ENCODE measurements around the gene MEGF11. TPM values are rescaled to one million over a fixed set of nuclear protein-coding genes. Genes with fewer than 3 reads are reported as not detected.
"Not testable (repeated sequence)": the region's sequence is repeated elsewhere in the genome, so short reads cannot be mapped to it uniquely, and the experiment has no call there.

Gene MEGF11
- total RNA-seq, 2 experiments from 2014 or later, result not detected

GRCh38 chr15:65871886-65872285 is 381.7 kb downstream of the MEGF11 start:
- H3K36me3 Mint-ChIP-seq; H3K9me3 Mint-ChIP-seq (ENCODE audit: low read depth); H3K27ac Mint-ChIP-seq; H3K4me3 Mint-ChIP-seq; H3K27me3 Mint-ChIP-seq; CTCF ChIA-PET; ATAC-seq; DNase-seq: not testable (repeated sequence)
- H3K4me1 Mint-ChIP-seq, result peaks cover 33% of the 10 kb centered on the region

- H3K27me3 Mint-ChIP-seq, result no peaks in the 10 kb centered on the region
- peaks cover 33% of the 10 kb centered on the region for H3K4me1 Mint-ChIP-seq
- H3K9me3 Mint-ChIP-seq (ENCODE audit: low read depth), result no peaks in the 10 kb centered on the region
- peak overlapping the region; percentile 99 for H3K27ac Mint-ChIP-seq
- CTCF ChIA-PET, result interaction anchor here (1.0 to 2.7 kb wide), 5 partner anchors 8 to 202 kb away, joined by 3 to 12 read pairs (median 5); no protein-coding TSS in a partner anchor
- peaks cover 9% of the 10 kb centered on the region for H3K36me3 Mint-ChIP-seq
- no peak for DNase-seq
- peak overlapping the region; percentile 98 for H3K4me3 Mint-ChIP-seq
- peak; percentile 6 for ATAC-seq
Measured at GRCh38 chr15:65870889-65871533, 382.5 kb downstream of the MEGF11 start.

GRCh38 chr15:65869954-65870871 is 383.3 kb downstream of the MEGF11 start:
- DNase-seq, result peak; percentile 63
- CTCF ChIA-PET, result interaction anchor here (0.6 to 2.7 kb wide), 14 partner anchors 8 to 629 kb away, joined by 3 to 20 read pairs (median 4); partner anchors contain the start of gene INTS14
- H3K27me3 Mint-ChIP-seq, result no peaks in the 10 kb centered on the region
- no peak for ATAC-seq
- no peaks in the 10 kb centered on the region for H3K9me3 Mint-ChIP-seq (ENCODE audit: low read depth)
- peak overlapping the region; percentile 98 for H3K4me3 Mint-ChIP-seq
- peak overlapping the region; percentile 99 for H3K27ac Mint-ChIP-seq
- H3K4me1 Mint-ChIP-seq, result peaks cover 29% of the 10 kb centered on the region
- peaks cover 7% of the 10 kb centered on the region for H3K36me3 Mint-ChIP-seq

GRCh38 chr15:65869126-65869953 is 384.2 kb downstream of the MEGF11 start, which contains the start of gene RAB11A:
RAB11A (plus strand) TSS chr15:65869491; CDS start chr15:65869586, 95 bp downstream.
- H3K27me3 Mint-ChIP-seq, result no peaks in the 10 kb centered on the region
- H3K4me3 Mint-ChIP-seq, result peak within 1 kb of the TSS; percentile 98
- peak within 1 kb of the TSS; percentile 99 for H3K27ac Mint-ChIP-seq
- H3K9me3 Mint-ChIP-seq (ENCODE audit: low read depth), result no peaks in the 10 kb centered on the region
- H3K36me3 Mint-ChIP-seq, result peaks cover 4% of the 10 kb centered on the region
- peak; percentile 97 for DNase-seq
- CTCF ChIA-PET, result interaction anchor here (0.6 to 2.7 kb wide), 21 partner anchors 8 to 630 kb away, joined by 3 to 20 read pairs (median 4); partner anchors contain the start of genes DENND4A, INTS14 and SNAPC5
- peaks cover 27% of the 10 kb centered on the region for H3K4me1 Mint-ChIP-seq
- ATAC-seq, result peak; percentile 94

GRCh38 chr15:65868546-65869125 is 384.9 kb downstream of the MEGF11 start:
- peaks cover 25% of the 10 kb centered on the region for H3K4me1 Mint-ChIP-seq
- H3K36me3 Mint-ChIP-seq, result peaks cover 4% of the 10 kb centered on the region
- CTCF ChIA-PET, result interaction anchor here (0.9 to 2.7 kb wide), 17 partner anchors 9 to 630 kb away, joined by 3 to 20 read pairs (median 4); partner anchors contain the start of genes DENND4A, INTS14 and SNAPC5
- no peaks in the 10 kb centered on the region for H3K27me3 Mint-ChIP-seq
- peak overlapping the region; percentile 98 for H3K4me3 Mint-ChIP-seq
- no peak for ATAC-seq
- no peak for DNase-seq
- no peaks in the 10 kb centered on the region for H3K9me3 Mint-ChIP-seq (ENCODE audit: low read depth)
- peak overlapping the region; percentile 99 for H3K27ac Mint-ChIP-seq

- CTCF ChIA-PET, result interaction anchor here (1.2 to 1.7 kb wide), 2 partner anchors 35 to 257 kb away, joined by 3 to 5 read pairs; partner anchors contain the start of gene INTS14
- H3K27ac Mint-ChIP-seq; ATAC-seq; H3K9me3 Mint-ChIP-seq (ENCODE audit: low read depth); H3K4me3 Mint-ChIP-seq; H3K36me3 Mint-ChIP-seq; DNase-seq; H3K27me3 Mint-ChIP-seq: not testable (repeated sequence)
- H3K4me1 Mint-ChIP-seq, result peaks cover 25% of the 10 kb centered on the region
Measured at GRCh38 chr15:65867933-65868332, 385.6 kb downstream of the MEGF11 start.

GRCh38 chr15:65867244-65867643 is 386.3 kb downstream of the MEGF11 start:
- Mint-ChIP-seq H3K36me3 (peaks cover 1% of the 10 kb centered on the region), H3K9me3 (ENCODE audit: low read depth) (no peaks in the 10 kb centered on the region), H3K27me3 (no peaks in the 10 kb centered on the region), H3K4me3 (no peak overlapping the region), H3K4me1 (peaks cover 24% of the 10 kb centered on the region), H3K27ac (no peak overlapping the region)
- CTCF ChIA-PET, result interaction anchor here (1.2 kb wide), 1 partner anchor 256 kb away, joined by 3 read pairs; the partner anchor contains the start of gene INTS14
- no peak for ATAC-seq
- DNase-seq, result no peak

- CTCF ChIA-PET, result interaction anchor here (0.6 to 2.0 kb wide), 19 partner anchors 8 to 345 kb away, joined by 3 to 15 read pairs (median 3); partner anchors contain the start of gene DENND4A
- no peak for DNase-seq
- no peak overlapping the region for H3K4me3 Mint-ChIP-seq
- H3K9me3 Mint-ChIP-seq (ENCODE audit: low read depth), result no peaks in the 10 kb centered on the region
- no peak for ATAC-seq
- peaks cover 9% of the 10 kb centered on the region for H3K4me1 Mint-ChIP-seq
- no peak overlapping the region for H3K27ac Mint-ChIP-seq
- H3K27me3 Mint-ChIP-seq, result peaks cover 12% of the 10 kb centered on the region
- H3K36me3 Mint-ChIP-seq, result no peaks in the 10 kb centered on the region
Measured at GRCh38 chr15:65863106-65863505, 390.4 kb downstream of the MEGF11 start.

GRCh38 chr15:65862682-65863081 is 390.9 kb downstream of the MEGF11 start:
- DNase-seq (peak; percentile 83), ATAC-seq (peak; percentile 99)
- no peaks in the 10 kb centered on the region for H3K9me3 Mint-ChIP-seq (ENCODE audit: low read depth)
- H3K4me1 Mint-ChIP-seq, result peaks cover 11% of the 10 kb centered on the region
- CTCF ChIA-PET, result interaction anchor here (0.6 to 2.0 kb wide), 20 partner anchors 8 to 344 kb away, joined by 3 to 15 read pairs (median 3); partner anchors contain the start of gene DENND4A
- H3K27me3 Mint-ChIP-seq, result peaks cover 12% of the 10 kb centered on the region
- H3K27ac Mint-ChIP-seq, result no peak overlapping the region
- no peaks in the 10 kb centered on the region for H3K36me3 Mint-ChIP-seq
- H3K4me3 Mint-ChIP-seq, result no peak overlapping the region

- H3K4me3 Mint-ChIP-seq, result no peak overlapping the region
- no peaks in the 10 kb centered on the region for H3K9me3 Mint-ChIP-seq (ENCODE audit: low read depth)
- no peak for ATAC-seq
Measured at GRCh38 chr15:65857718-65858402, 395.7 kb downstream of the MEGF11 start.

GRCh38 chr15:65856821-65857455 is 396.6 kb downstream of the MEGF11 start:
- peak; percentile 89 for ATAC-seq
- Mint-ChIP-seq H3K27me3 (peaks cover 12% of the 10 kb centered on the region), H3K9me3 (ENCODE audit: low read depth) (no peaks in the 10 kb centered on the region), H3K4me3 (no peak overlapping the region), H3K4me1 (peaks cover 10% of the 10 kb centered on the region), H3K27ac (no peak overlapping the region), H3K36me3 (no peaks in the 10 kb centered on the region)
- DNase-seq, result peak; percentile 89
- CTCF ChIA-PET, result interaction anchor here (0.7 to 3.3 kb wide), 26 partner anchors 9 to 531 kb away, joined by 3 to 35 read pairs (median 4); partner anchors contain the start of genes INTS14 and RAB11A

More at GRCh38 chr15:65857718-65858402, 395.7 kb downstream of the MEGF11 start:
- no peak for DNase-seq
- Mint-ChIP-seq H3K36me3 (no peaks in the 10 kb centered on the region), H3K4me1 (peaks cover 14% of the 10 kb centered on the region), H3K27me3 (peaks cover 12% of the 10 kb centered on the region), H3K27ac (no peak overlapping the region)
- CTCF ChIA-PET, result interaction anchor here (0.9 to 3.3 kb wide), 12 partner anchors 12 to 473 kb away, joined by 3 to 35 read pairs (median 6); partner anchors contain the start of genes INTS14 and RAB11A
